Natural killer cell (primary cell): ENCODE data around the gene RBM20. TPM values are rescaled to one million over a fixed set of nuclear protein-coding genes. Genes with fewer than 3 reads are reported as not detected.

Source experiments
- ATAC-seq, 3 donors: fragments of 150-1000 bp in 2 of 3; fragments of 200-7000 bp in 1 of 3; cut with Tn5 transposase; 1 replicate in 1 of 3; 2 replicates in 2 of 3; pipeline ENCODE4 v1.10.0; 2021; ENCODE audit warnings: mild to moderate bottlenecking in 2 of 3, moderate library complexity in 2 of 3
- DNase-seq, 2 donors: peaks; one replicate each; pipeline versions ENCODE4 v3.0.0 to v3.0.0-alpha.2; 2013 to 2021; ENCODE audit warnings: mixed read lengths in 1 of 2
- H3K27ac ChIP-seq: one replicate; pipeline ENCODE4 v1.5.1; 2013; ENCODE audit warnings: mild to moderate bottlenecking, low read length
- H3K27me3 ChIP-seq: one replicate; pipeline ENCODE4 v1.6.1; 2013; ENCODE audit warnings: low read length; ENCODE audit not compliant: control insufficient read depth, insufficient read depth
- H3K36me3 ChIP-seq: one replicate; pipeline ENCODE4 v1.6.1; 2013; ENCODE audit warnings: low read length; ENCODE audit not compliant: control insufficient read depth, insufficient read depth
- H3K4me1 ChIP-seq: one replicate; pipeline ENCODE4 v1.6.1; 2013; ENCODE audit warnings: low read length; ENCODE audit not compliant: control insufficient read depth, insufficient read depth
- H3K4me3 ChIP-seq: one replicate; pipeline ENCODE4 v1.5.1; 2013; ENCODE audit warnings: low read length
- H3K9me3 ChIP-seq: one replicate; pipeline ENCODE4 v1.6.1; 2013; ENCODE audit warnings: low read length; ENCODE audit not compliant: control insufficient read depth, insufficient read depth
- H3K27ac Mint-ChIP-seq, 2 donors: one replicate each; pipeline ENCODE4 v1.8.0; 2022; ENCODE audit warnings: mild to moderate bottlenecking in 2 of 2, mixed read lengths in 2 of 2, moderate library complexity in 1 of 2
- H3K27me3 Mint-ChIP-seq, 2 donors: one replicate each; pipeline ENCODE4 v1.8.0; 2022; ENCODE audit warnings: low read depth in 2 of 2, mixed read lengths in 2 of 2
- H3K36me3 Mint-ChIP-seq: one replicate; pipeline ENCODE4 v1.8.0; 2022; ENCODE audit warnings: mixed read lengths
- H3K4me1 Mint-ChIP-seq, 2 donors: one replicate each; pipeline ENCODE4 v1.8.0; 2022; ENCODE audit warnings: mixed read lengths in 2 of 2
- H3K4me3 Mint-ChIP-seq: one replicate; pipeline ENCODE4 v1.8.0; 2022; ENCODE audit warnings: mild to moderate bottlenecking, moderate library complexity, mixed read lengths
- H3K9me3 Mint-ChIP-seq, 2 donors: one replicate each; pipeline ENCODE4 v1.8.0; 2022; ENCODE audit warnings: mixed read lengths in 2 of 2
- WGBS: methylation state at CpG from one replicate; pipeline ENCODE4 v1.1.7; 2013; ENCODE audit warnings: missing lambda C conversion rate; ENCODE audit not compliant: insufficient coverage; 5-methylcytosine and 5-hydroxymethylcytosine counted together
- intact Hi-C: fragments of 100-400 bp; cut with micrococcal nuclease; formaldehyde crosslinking; loops from one replicate; pipeline ENCODE4 v1.14.2; 2022
- total RNA-seq, 4 donors: library from RNA; stranded (reverse); fragments of 120-200 nt in 1 of 4; gene quantifications; one replicate each; pipeline versions ENCODE4 v1.2.3 to v1.2.4, GENCODE V29; 2013 to 2022
- TF ChIP-seq, protein P1 (sequence below): fragments of 200-600 bp; IDR thresholded peaks from one replicate; pipeline ENCODE4 v1.8.0; 2022; ENCODE audit warnings: antibody characterized with exemption

Gene RBM20
- total RNA-seq, 3 donors from 2014 or later (not counting 1 experiment from before 2014, with no cell fraction given) = 0.35 TPM; not detected in 2

GRCh38 chr10:110750931-110751330, 106.8 kb downstream of the RBM20 start:
- intact Hi-C loops = no loop called here
- H3K4me1 Mint-ChIP-seq = no peaks in the 10 kb centered on the region
- WGBS = 62% methylated on average over 2 of the region's 2 CpGs
- H3K9me3 ChIP-seq = no peaks in the 10 kb centered on the region
- H3K4me3 ChIP-seq = no peak overlapping the region
- H3K36me3 ChIP-seq = no peaks in the 10 kb centered on the region
- TF ChIP-seq, protein P1, sequence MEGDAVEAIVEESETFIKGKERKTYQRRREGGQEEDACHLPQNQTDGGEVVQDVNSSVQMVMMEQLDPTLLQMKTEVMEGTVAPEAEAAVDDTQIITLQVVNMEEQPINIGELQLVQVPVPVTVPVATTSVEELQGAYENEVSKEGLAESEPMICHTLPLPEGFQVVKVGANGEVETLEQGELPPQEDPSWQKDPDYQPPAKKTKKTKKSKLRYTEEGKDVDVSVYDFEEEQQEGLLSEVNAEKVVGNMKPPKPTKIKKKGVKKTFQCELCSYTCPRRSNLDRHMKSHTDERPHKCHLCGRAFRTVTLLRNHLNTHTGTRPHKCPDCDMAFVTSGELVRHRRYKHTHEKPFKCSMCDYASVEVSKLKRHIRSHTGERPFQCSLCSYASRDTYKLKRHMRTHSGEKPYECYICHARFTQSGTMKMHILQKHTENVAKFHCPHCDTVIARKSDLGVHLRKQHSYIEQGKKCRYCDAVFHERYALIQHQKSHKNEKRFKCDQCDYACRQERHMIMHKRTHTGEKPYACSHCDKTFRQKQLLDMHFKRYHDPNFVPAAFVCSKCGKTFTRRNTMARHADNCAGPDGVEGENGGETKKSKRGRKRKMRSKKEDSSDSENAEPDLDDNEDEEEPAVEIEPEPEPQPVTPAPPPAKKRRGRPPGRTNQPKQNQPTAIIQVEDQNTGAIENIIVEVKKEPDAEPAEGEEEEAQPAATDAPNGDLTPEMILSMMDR = no peak
- peaks cover 5 to 10% of the 10 kb centered on the region in 2 donors for H3K27me3 Mint-ChIP-seq
- H3K4me3 Mint-ChIP-seq = no peak overlapping the region
- H3K27ac Mint-ChIP-seq = no peak overlapping the region
- no peak overlapping the region for H3K27ac ChIP-seq
- no peaks in the 10 kb centered on the region for H3K27me3 ChIP-seq
- no peaks in the 10 kb centered on the region for H3K4me1 ChIP-seq
- DNase-seq = peak in 1 of 2 donors; percentile 66
- no peak for ATAC-seq
- no peaks in the 10 kb centered on the region for H3K36me3 Mint-ChIP-seq
- no peaks in the 10 kb centered on the region for H3K9me3 Mint-ChIP-seq

- H3K9me3 Mint-ChIP-seq = no peaks in the 10 kb centered on the region
- no peak overlapping the region for H3K27ac Mint-ChIP-seq
- Histone ChIP-seq H3K9me3 (no peaks in the 10 kb centered on the region), H3K27ac (no peak overlapping the region), H3K4me1 (no peaks in the 10 kb centered on the region), H3K4me3 (no peak overlapping the region), H3K36me3 (no peaks in the 10 kb centered on the region), H3K27me3 (no peaks in the 10 kb centered on the region)
- 52% methylated on average over 6 of the region's 6 CpGs for WGBS
- DNase-seq (no peak), ATAC-seq (no peak)
- H3K4me3 Mint-ChIP-seq = no peak overlapping the region
- H3K27me3 Mint-ChIP-seq = peaks cover 5 to 17% of the 10 kb centered on the region in 2 donors
- TF ChIP-seq, protein P1 = no peak
- H3K4me1 Mint-ChIP-seq = no peaks in the 10 kb centered on the region
- intact Hi-C loops = no loop called here
- H3K36me3 Mint-ChIP-seq = no peaks in the 10 kb centered on the region
Measured at GRCh38 chr10:110751850-110752249, 107.7 kb downstream of the RBM20 start.

- H3K27ac Mint-ChIP-seq = no peak overlapping the region
- no peaks in the 10 kb centered on the region for H3K4me1 Mint-ChIP-seq
- Histone ChIP-seq H3K27me3 (no peaks in the 10 kb centered on the region), H3K4me3 (no peak overlapping the region), H3K4me1 (no peaks in the 10 kb centered on the region), H3K27ac (no peak overlapping the region), H3K36me3 (no peaks in the 10 kb centered on the region), H3K9me3 (no peaks in the 10 kb centered on the region)
- TF ChIP-seq, protein P1 = no peak
- H3K36me3 Mint-ChIP-seq = no peaks in the 10 kb centered on the region
- peaks cover 5 to 22% of the 10 kb centered on the region in 2 donors for H3K27me3 Mint-ChIP-seq
- WGBS = 80% methylated on average over 4 of the region's 4 CpGs
- H3K9me3 Mint-ChIP-seq = no peaks in the 10 kb centered on the region
- H3K4me3 Mint-ChIP-seq = no peak overlapping the region
- ATAC-seq = no peak
- no peak for DNase-seq
- intact Hi-C loops = no loop called here
Measured at GRCh38 chr10:110753462-110753861, 109.3 kb downstream of the RBM20 start.

DNA sequence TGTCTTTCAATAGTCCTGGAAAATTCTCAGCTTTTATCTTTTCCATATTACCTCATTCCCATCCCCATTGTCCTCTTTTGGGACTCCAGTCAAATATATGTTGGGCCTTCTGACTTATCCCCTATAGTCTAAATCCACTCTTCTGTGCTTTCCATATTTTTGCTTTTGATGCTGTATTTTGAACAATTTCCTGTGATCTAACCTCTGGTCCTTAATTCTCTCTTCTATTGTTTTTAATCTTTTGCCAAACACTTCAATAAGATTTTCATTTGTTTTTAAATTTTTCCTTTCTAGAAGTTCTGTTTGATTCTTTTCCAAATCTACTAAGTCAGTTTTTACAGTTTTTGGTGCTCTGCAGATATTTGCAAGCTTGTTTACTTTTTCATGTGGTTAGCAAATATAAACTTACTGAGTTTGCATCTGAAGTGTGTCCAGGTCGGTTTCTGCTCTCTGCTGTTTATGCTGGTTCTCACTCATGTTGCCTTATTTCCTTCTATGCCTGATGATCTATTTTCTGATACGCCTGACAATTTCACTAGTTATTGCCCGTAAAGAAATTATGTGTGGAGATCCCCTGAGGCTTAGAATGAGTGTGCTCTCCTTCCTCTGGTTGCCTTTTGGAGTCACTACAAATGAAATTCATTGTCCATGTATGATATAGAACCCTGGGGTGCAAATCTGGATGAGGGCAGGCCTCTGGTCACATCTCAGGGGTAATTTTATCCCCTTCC, 110.4 kb downstream of the RBM20 start:
- H3K9me3 Mint-ChIP-seq = no peaks in the 10 kb centered on the region
- no peaks in the 10 kb centered on the region for H3K36me3 Mint-ChIP-seq
- intact Hi-C loops = no loop called here
- no peak for DNase-seq
- Histone ChIP-seq H3K4me1 (no peaks in the 10 kb centered on the region), H3K27me3 (no peaks in the 10 kb centered on the region), H3K4me3 (no peak overlapping the region), H3K27ac (no peak overlapping the region), H3K36me3 (no peaks in the 10 kb centered on the region), H3K9me3 (no peaks in the 10 kb centered on the region)
- no peaks in the 10 kb centered on the region for H3K4me1 Mint-ChIP-seq
- TF ChIP-seq, protein P1 = no peak
- H3K27me3 Mint-ChIP-seq = peaks cover 3 to 29% of the 10 kb centered on the region in 2 donors
- WGBS = 76% methylated on average over 3 of the region's 3 CpGs
- no peak overlapping the region for H3K27ac Mint-ChIP-seq
- ATAC-seq = no peak
- H3K4me3 Mint-ChIP-seq = no peak overlapping the region
